Gastroesophageal sphincter (tissue), 3 donors: Measurements from ENCODE around the gene HSPA6.
"Not testable (repeated sequence)": the region's sequence is repeated elsewhere in the genome, so short reads cannot be mapped to it uniquely, and the experiment has no call there.

Source experiments
- CTCF ChIP-seq, 4 experiments: fragments of 200-600 bp in 2 of 4; fragments of 450-650 bp in 2 of 4; sonication (generic) in 1 of 4; IDR thresholded peaks; one replicate each; pipeline ENCODE4 v1.5.1; 2017 to 2019; ENCODE audit warnings: antibody characterized with exemption in 4 of 4, mild to moderate bottlenecking in 2 of 4, moderate library complexity in 2 of 4
- POLR2A ChIP-seq, 2 donors: fragments of 450-650 bp; IDR thresholded peaks; one replicate each; pipeline ENCODE4 v1.6.1; 2017; ENCODE audit warnings: antibody characterized with exemption in 2 of 2, mild to moderate bottlenecking in 2 of 2, moderate library complexity in 1 of 2

GRCh38 chr1:161525918-161526317 lies 1.6 kb downstream of the HSPA6 start:
- TF ChIP-seq CTCF, POLR2A (IDR thresholded peaks at IDR 0.05): not testable (repeated sequence)
